Hepatocyte (in vitro differentiated cells): ENCODE measurements around the gene EDDM13. TPM values are rescaled to one million over a fixed set of nuclear protein-coding genes. Genes with fewer than 3 reads are reported as not detected.

Experiments used
- DNase-seq: peaks from one replicate; pipeline ENCODE4 v3.0.0-alpha.2; 2016; ENCODE audit warnings: low spot score
- H2AFZ ChIP-seq: fragments of 200-600 bp; sonication (generic); 2 replicates; pipeline ENCODE4 v1.6.0; 2016; ENCODE audit warnings: antibody characterized with exemption, mild to moderate bottlenecking
- H3K27ac ChIP-seq: fragments of 200-600 bp; sonication (generic); 2 replicates; pipeline ENCODE4 v1.5.1; 2016; ENCODE audit warnings: mild to moderate bottlenecking
- H3K27me3 ChIP-seq: fragments of 200-600 bp; sonication (generic); 2 replicates; pipeline ENCODE4 v1.6.1; 2016
- H3K36me3 ChIP-seq: fragments of 200-600 bp; sonication (generic); replicated peaks from 2 replicates; pipeline ENCODE4 v1.5.1; 2016; ENCODE audit warnings: low read depth; ENCODE audit not compliant: insufficient read depth
- H3K4me1 ChIP-seq: fragments of 200-600 bp; sonication (generic); 2 replicates; pipeline ENCODE4 v1.5.1; 2016; ENCODE audit warnings: mild to moderate bottlenecking, moderate library complexity; ENCODE audit not compliant: insufficient read depth
- H3K4me2 ChIP-seq: fragments of 200-600 bp; sonication (generic); 2 replicates; pipeline ENCODE4 v1.6.0; 2016
- H3K4me3 ChIP-seq: fragments of 200-600 bp; sonication (generic); 2 replicates; pipeline ENCODE4 v1.5.1; 2016; ENCODE audit warnings: mild to moderate bottlenecking
- H3K79me2 ChIP-seq: fragments of 200-600 bp; sonication (generic); 2 replicates; pipeline ENCODE4 v1.6.0; 2017; ENCODE audit warnings: mild to moderate bottlenecking
- H3K9me2 ChIP-seq: fragments of 200-600 bp; sonication (generic); replicated peaks from 2 replicates; pipeline ENCODE4 v1.6.0; 2017; ENCODE audit warnings: mild to moderate bottlenecking; ENCODE audit not compliant: insufficient read depth
- H3K9me3 ChIP-seq: fragments of 200-600 bp; sonication (generic); 2 replicates; pipeline ENCODE4 v1.5.1; 2016; ENCODE audit warnings: low read depth, mild to moderate bottlenecking
- H4K20me1 ChIP-seq: fragments of 200-600 bp; sonication (generic); 2 replicates; pipeline ENCODE4 v1.6.0; 2016; ENCODE audit warnings: mild to moderate bottlenecking; ENCODE audit not compliant: insufficient read depth, poor library complexity, severe bottlenecking
- EZH2 ChIP-seq: fragments of 200-600 bp; sonication (generic); IDR thresholded peaks from 2 replicates; pipeline ENCODE4 v1.6.1; 2016; ENCODE audit warnings: antibody characterized with exemption, mild to moderate bottlenecking, borderline replicate concordance
- EZH2phosphoT487 ChIP-seq: fragments of 200-600 bp; sonication (generic); IDR thresholded peaks from one replicate; pipeline ENCODE4 v1.6.1; 2018; ENCODE audit warnings: antibody characterized with exemption, mild to moderate bottlenecking, low read depth, moderate library complexity; ENCODE audit not compliant: unreplicated experiment, severe bottlenecking
- WGBS: methylation state at CpG from one replicate; pipeline ENCODE4 v1.1.6; 2016; ENCODE audit warnings: low lambda C conversion rate; ENCODE audit errors: missing lambda C conversion rate; 5-methylcytosine and 5-hydroxymethylcytosine counted together
- polyA plus RNA-seq: library from polyadenylated mRNA; unstranded; fragments of >200 nt; fragmentation: Nextera tagmentation; extraction: Ambion mirVana; gene quantifications from 2 replicates; pipeline ENCODE4 v1.2.1, GENCODE V29; 2016
- total RNA-seq: library from RNA; depleted of rRNA; stranded (reverse); fragments of >200 nt; gene quantifications from 2 replicates; pipeline ENCODE4 v1.2.3, GENCODE V29; 2014
- TF ChIP-seq, protein P1 (sequence below): fragments of 200-600 bp; sonication (generic); IDR thresholded peaks from 2 replicates; pipeline ENCODE4 v1.5.1; 2016; ENCODE audit warnings: antibody characterized with exemption, mild to moderate bottlenecking; ENCODE audit not compliant: poor library complexity

EDDM13 gene
- total and polyA plus RNA-seq, 2 experiments from 2014 or later = not detected

DNA sequence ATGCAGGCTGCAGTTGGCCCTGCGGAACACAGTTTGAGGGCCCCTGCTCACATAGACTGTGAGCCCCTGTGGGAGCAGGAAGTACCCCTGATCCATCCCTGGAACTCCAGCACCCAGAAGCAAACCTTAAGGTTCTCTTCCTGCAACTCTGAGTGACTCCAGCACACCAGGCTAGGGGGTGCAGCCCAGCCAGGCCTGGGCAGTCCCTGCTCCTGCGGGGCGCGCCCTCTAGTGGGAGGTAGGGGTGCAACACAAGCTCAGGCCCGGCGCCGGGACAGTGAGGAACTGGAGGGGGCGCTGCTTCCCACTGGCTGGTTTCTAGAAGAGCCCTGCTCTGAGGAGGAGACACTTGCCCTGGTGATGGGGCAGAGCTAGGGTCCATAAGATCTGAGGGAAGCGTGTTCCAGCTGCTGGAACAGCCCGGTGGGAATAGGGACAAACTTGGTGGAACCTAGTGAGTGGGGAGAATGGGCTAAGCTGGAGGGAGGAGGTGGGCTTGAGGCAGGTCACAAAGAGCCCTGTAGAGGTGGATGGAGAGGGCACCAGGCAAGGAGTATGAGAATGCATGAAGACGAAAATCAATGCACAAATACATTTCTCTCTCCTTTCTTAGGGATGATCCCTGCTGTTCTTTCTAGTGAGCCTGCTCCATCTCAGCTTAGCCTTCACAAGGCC lies 37.1 kb downstream of the EDDM13 start:
- WGBS = 74% methylated on average over 11 of the region's 11 CpGs

DNA sequence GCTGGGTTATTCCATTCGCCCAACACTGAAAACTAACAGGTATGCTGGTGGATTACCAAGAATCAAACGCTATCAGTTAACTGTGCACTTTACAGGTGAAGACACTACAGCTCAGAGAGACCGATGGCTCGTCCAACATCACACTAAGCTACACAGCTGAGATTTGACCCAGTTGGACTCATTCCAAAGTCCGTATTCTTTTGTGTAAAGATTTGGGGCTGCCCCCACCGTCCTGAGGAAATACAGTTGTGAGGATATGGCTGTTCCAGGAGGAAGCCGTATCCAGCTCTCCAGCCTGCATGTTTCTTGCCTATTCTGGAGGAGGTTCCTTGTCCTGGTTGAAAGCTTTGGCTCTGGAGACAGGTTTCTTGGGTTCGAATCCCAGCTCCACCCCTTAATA lies 37.9 kb downstream of the EDDM13 start:
- DNase-seq = no peak
- no peaks in the 10 kb centered on the region for H3K9me2 ChIP-seq
- H4K20me1 ChIP-seq = no peaks in the 10 kb centered on the region
- 94% methylated on average over 8 of the region's 8 CpGs for WGBS
- H3K9me3 ChIP-seq = no peaks in the 10 kb centered on the region
- H3K27me3 ChIP-seq = no peaks in the 10 kb centered on the region
- no peak overlapping the region for H3K4me3 ChIP-seq
- no peak overlapping the region for H3K27ac ChIP-seq
- no peak overlapping the region for H3K4me2 ChIP-seq
- no peak overlapping the region for H2AFZ ChIP-seq
- peaks cover 5% of the 10 kb centered on the region for H3K79me2 ChIP-seq
- no peaks in the 10 kb centered on the region for H3K36me3 ChIP-seq
- TF ChIP-seq, protein P1, sequence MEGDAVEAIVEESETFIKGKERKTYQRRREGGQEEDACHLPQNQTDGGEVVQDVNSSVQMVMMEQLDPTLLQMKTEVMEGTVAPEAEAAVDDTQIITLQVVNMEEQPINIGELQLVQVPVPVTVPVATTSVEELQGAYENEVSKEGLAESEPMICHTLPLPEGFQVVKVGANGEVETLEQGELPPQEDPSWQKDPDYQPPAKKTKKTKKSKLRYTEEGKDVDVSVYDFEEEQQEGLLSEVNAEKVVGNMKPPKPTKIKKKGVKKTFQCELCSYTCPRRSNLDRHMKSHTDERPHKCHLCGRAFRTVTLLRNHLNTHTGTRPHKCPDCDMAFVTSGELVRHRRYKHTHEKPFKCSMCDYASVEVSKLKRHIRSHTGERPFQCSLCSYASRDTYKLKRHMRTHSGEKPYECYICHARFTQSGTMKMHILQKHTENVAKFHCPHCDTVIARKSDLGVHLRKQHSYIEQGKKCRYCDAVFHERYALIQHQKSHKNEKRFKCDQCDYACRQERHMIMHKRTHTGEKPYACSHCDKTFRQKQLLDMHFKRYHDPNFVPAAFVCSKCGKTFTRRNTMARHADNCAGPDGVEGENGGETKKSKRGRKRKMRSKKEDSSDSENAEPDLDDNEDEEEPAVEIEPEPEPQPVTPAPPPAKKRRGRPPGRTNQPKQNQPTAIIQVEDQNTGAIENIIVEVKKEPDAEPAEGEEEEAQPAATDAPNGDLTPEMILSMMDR = no peak
- TF ChIP-seq EZH2phosphoT487 (no peak), EZH2 (no peak)
- peaks cover 7% of the 10 kb centered on the region for H3K4me1 ChIP-seq

More for the DNA sequence above, 37.1 kb downstream of the EDDM13 start:
- no peaks in the 10 kb centered on the region for H3K27me3 ChIP-seq
- no peaks in the 10 kb centered on the region for H3K9me3 ChIP-seq
- DNase-seq = peak; percentile 69
- H3K4me2 ChIP-seq = no peak overlapping the region
- H4K20me1 ChIP-seq = no peaks in the 10 kb centered on the region
- H3K27ac ChIP-seq = no peak overlapping the region
- peaks cover 5% of the 10 kb centered on the region for H3K79me2 ChIP-seq
- no peak overlapping the region for H2AFZ ChIP-seq
- TF ChIP-seq EZH2 (no peak), EZH2phosphoT487 (no peak)
- TF ChIP-seq, protein P1 = peak; percentile 55
- no peaks in the 10 kb centered on the region for H3K9me2 ChIP-seq
- no peaks in the 10 kb centered on the region for H3K36me3 ChIP-seq
- H3K4me3 ChIP-seq = no peak overlapping the region
- H3K4me1 ChIP-seq = peaks cover 7% of the 10 kb centered on the region

DNA sequence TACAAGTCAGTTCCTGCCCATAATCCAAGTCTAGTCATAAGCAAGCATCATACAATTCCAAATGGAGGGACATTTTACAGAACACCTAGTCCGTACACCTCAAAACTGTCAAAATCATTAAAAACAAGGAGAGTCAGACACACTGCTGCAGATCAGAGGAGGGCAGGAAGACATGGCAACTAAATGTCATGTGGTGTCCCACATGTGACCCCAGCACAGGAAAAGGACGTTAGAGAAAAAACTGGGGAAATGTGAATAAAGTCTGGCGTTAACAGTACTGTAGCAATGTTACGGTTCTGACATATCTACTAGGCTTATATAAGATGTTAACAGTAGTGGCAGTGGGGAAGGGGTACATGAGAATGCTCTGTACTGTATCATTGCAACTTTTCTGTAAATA lies 39.8 kb downstream of the EDDM13 start:
- TF ChIP-seq EZH2 = no peak
- Histone ChIP-seq H3K27me3 (no peaks in the 10 kb centered on the region), H3K79me2 (peaks cover 5% of the 10 kb centered on the region), H3K4me1 (peaks cover 7% of the 10 kb centered on the region), H3K36me3 (no peaks in the 10 kb centered on the region), H3K9me2 (no peaks in the 10 kb centered on the region), H4K20me1 (no peaks in the 10 kb centered on the region), H2AFZ (no peak overlapping the region), H3K4me2 (no peak overlapping the region), H3K4me3 (no peak overlapping the region), H3K27ac (no peak overlapping the region), H3K9me3 (no peaks in the 10 kb centered on the region)
- WGBS = 94% methylated on average over 4 of the region's 4 CpGs
- no peak for DNase-seq

DNA sequence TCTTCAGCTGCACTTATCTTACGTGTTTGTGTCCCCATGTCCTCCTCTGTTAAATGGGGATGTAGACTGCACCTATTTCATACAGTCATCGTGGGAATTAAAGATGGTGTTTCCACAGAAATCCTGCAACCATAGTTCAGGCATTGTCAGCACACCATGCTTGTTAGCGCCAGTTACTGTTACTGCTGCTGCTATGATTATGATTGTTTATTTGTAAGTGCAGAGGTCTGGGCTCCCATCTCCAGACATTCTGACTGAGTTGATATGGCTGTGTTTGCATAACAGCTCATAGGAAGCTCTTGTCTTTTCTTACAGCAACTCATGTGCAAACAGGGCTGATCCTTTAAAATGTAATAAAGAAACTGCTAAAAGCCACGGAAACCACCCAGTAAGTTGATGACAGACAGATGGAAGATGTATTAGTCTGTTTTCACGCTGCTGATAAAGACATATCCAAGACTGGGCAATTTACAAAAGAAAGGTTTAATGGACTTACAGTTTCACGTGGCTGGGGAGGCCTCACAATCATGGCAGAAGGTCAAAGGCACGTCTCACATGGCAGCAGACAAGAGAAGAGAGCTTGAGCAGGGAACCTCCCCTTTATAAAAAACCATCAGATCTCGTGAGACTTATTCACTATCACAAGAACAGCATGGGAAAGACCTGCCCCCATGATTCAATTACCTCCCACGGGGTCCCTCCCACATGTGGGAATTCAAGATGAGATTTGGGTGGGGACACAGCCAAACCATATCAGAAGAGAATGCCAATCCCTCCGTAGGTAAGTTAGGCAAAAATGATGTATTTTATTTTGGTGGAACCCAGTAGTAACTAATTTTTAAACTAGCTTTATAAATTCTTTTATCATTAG lies 40.5 kb downstream of the EDDM13 start:
- H3K4me1 ChIP-seq = peaks cover 7% of the 10 kb centered on the region
- no peaks in the 10 kb centered on the region for H3K9me2 ChIP-seq
- H3K9me3 ChIP-seq = no peaks in the 10 kb centered on the region
- TF ChIP-seq, protein P1 = no peak
- TF ChIP-seq EZH2phosphoT487 = no peak
- no peak for TF ChIP-seq EZH2
- H3K4me2 ChIP-seq = peak overlapping the region; percentile 76
- 71% methylated on average over 10 of the region's 10 CpGs for WGBS
- H3K27ac ChIP-seq = peak overlapping the region; percentile 97
- no peak overlapping the region for H3K4me3 ChIP-seq
- peaks cover 5% of the 10 kb centered on the region for H3K79me2 ChIP-seq
- no peaks in the 10 kb centered on the region for H3K27me3 ChIP-seq
- no peak overlapping the region for H2AFZ ChIP-seq
- no peak for DNase-seq
- no peaks in the 10 kb centered on the region for H4K20me1 ChIP-seq
- no peaks in the 10 kb centered on the region for H3K36me3 ChIP-seq
